ENCODE data around the gene TTC39C. TPM values are rescaled to one million over a fixed set of nuclear protein-coding genes. Genes with fewer than 3 reads are reported as not detected.

TTC39C gene
- total and polyA plus RNA-seq, 2 donors (not counting 3 experiments of a cell fraction or from before 2014, with no cell fraction given), result 0.61 to 6.2 TPM

- Histone ChIP-seq H3K4me1 (ENCODE audit: control insufficient read depth, extremely low read depth, insufficient read depth, low read length) (peaks cover 4% of the 10 kb centered on the region), H3K9me3 (replicated peaks; ENCODE audit: control insufficient read depth, insufficient read depth, low read length) (no peaks in the 10 kb centered on the region), H3K9me1 (replicated peaks; ENCODE audit: control insufficient read depth, extremely low read depth, insufficient read depth, low read length) (no peaks in the 10 kb centered on the region), H3K79me2 (ENCODE audit: control insufficient read depth, insufficient read depth, low read length) (no peaks in the 10 kb centered on the region), H3K9ac (replicated peaks; ENCODE audit: extremely low read depth, insufficient read depth, low read length) (no peak overlapping the region), H4K20me1 (replicated peaks; ENCODE audit: control insufficient read depth, extremely low read depth, insufficient read depth, low read length) (no peaks in the 10 kb centered on the region), H2AFZ (ENCODE audit: low read depth, low read length) (no peak overlapping the region), H3K4me3 (replicated peaks in 1 of 3; ENCODE audit: insufficient read depth in 1 of 3, low read depth in 1 of 3, low read length in 3 of 3) (no peak overlapping the region), H3K27me3 (ENCODE audit: control insufficient read depth in 2 of 2, insufficient read depth in 2 of 2, low read length in 2 of 2) (no peaks in the 10 kb centered on the region), H3K27ac (ENCODE audit: insufficient read depth, low read depth, low read length) (no peak overlapping the region), H3K4me2 (ENCODE audit: insufficient read depth, low read length) (no peak overlapping the region), H3K36me3 (ENCODE audit: control insufficient read depth in 2 of 2, extremely low read depth in 1 of 2, insufficient read depth in 2 of 2, low read length in 2 of 2) (no peaks in the 10 kb centered on the region)
- ChIA-PET CTCF (no interaction called here), POLR2A (no interaction called here)
- no TSS peak for BruUV-seq (replicated peaks)
- intact Hi-C loops (cut with micrococcal nuclease), result no loop called here
- dilution Hi-C loops (cut with MboI; ENCODE audit: extremely low pct_ligation_motif_present, low sequenced_read_pairs), result no loop called here
- DNase-seq (ENCODE audit: low read depth, low spot score) (no peak), FAIRE-seq (no peak)
- TF ChIP-seq MYC (IDR thresholded peaks at IDR 0.05; ENCODE audit: low read depth, low read length), result no peak
- no peak for TF ChIP-seq POLR2A (IDR thresholded peaks at IDR 0.05; ENCODE audit: low read depth, low read length)
- no peak for TF ChIP-seq JUN (IDR thresholded peaks at IDR 0.05; ENCODE audit: borderline replicate concordance, insufficient read depth, insufficient read length, low read depth)
- TF ChIP-seq POLR2AphosphoS5 (IDR thresholded peaks at IDR 0.05; ENCODE audit: insufficient read depth, low read depth, low read length), result no peak
- TF ChIP-seq, protein P1, sequence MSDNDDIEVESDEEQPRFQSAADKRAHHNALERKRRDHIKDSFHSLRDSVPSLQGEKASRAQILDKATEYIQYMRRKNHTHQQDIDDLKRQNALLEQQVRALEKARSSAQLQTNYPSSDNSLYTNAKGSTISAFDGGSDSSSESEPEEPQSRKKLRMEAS (IDR thresholded peaks at IDR 0.05; ENCODE audit: insufficient read depth, insufficient read length), result no peak
- TF ChIP-seq FOS (IDR thresholded peaks at IDR 0.05; ENCODE audit: borderline replicate concordance, insufficient read depth, low read length), result no peak
- no peak for TF ChIP-seq EZH2 (IDR thresholded peaks at IDR 0.05; ENCODE audit: borderline replicate concordance, low read depth, low read length, severe bottlenecking)
- TF ChIP-seq, protein P2, sequence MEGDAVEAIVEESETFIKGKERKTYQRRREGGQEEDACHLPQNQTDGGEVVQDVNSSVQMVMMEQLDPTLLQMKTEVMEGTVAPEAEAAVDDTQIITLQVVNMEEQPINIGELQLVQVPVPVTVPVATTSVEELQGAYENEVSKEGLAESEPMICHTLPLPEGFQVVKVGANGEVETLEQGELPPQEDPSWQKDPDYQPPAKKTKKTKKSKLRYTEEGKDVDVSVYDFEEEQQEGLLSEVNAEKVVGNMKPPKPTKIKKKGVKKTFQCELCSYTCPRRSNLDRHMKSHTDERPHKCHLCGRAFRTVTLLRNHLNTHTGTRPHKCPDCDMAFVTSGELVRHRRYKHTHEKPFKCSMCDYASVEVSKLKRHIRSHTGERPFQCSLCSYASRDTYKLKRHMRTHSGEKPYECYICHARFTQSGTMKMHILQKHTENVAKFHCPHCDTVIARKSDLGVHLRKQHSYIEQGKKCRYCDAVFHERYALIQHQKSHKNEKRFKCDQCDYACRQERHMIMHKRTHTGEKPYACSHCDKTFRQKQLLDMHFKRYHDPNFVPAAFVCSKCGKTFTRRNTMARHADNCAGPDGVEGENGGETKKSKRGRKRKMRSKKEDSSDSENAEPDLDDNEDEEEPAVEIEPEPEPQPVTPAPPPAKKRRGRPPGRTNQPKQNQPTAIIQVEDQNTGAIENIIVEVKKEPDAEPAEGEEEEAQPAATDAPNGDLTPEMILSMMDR (IDR thresholded peaks at IDR 0.05; ENCODE audit: extremely low read depth in 1 of 2, insufficient read depth in 1 of 2, low read depth in 1 of 2, low read length in 2 of 2), result no peak
- TF ChIP-seq GATA2 (IDR thresholded peaks at IDR 0.05; ENCODE audit: insufficient read depth, insufficient read length, low read depth, low read length), result no peak
Measured at GRCh38 chr18:24136967-24137373, 122.4 kb downstream of the TTC39C start.
